GM12865 (cell line): ENCODE data around the gene C20orf144.
A peak's percentile ranks its signal among the peaks of the same experiment; 100 is the strongest.

Experiments used
- DNase-seq: peaks from one replicate; pipeline ENCODE4 v3.0.0; 2010; ENCODE audit warnings: low read depth
- H3K4me3 ChIP-seq: 2 replicates; pipeline ENCODE4 v1.5.1; 2011; ENCODE audit warnings: mild to moderate bottlenecking, low read depth, low read length, control low read depth
- TF ChIP-seq, protein P1 (sequence below): IDR thresholded peaks from 2 replicates; pipeline ENCODE4 v1.5.1; 2011; ENCODE audit warnings: low read length, control low read depth, low read depth, inconsistent platforms; ENCODE audit not compliant: insufficient read depth; ENCODE audit errors: missing control alignments

Gene C20orf144

DNA sequence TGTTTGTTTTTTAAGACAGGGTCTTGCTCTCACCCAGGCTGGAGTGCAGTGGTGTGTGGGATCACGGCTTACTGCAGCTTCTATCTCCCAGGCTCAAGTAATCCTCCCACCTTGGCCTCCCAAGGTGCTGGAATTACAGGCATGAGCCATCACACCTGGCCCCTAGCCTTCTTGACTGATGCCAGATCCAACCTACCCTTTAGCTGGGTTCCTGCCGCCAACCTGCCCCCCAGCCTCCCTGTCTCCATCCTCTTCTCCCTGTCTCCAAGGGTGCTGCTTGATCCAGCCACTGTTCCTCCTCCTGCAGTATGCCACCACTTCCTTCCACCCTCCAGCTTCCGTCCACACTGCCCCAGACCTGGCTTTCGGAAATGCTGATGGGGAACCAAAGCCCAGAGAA lies 3.2 kb upstream of the C20orf144 start:
- no peak overlapping the region for H3K4me3 ChIP-seq
- TF ChIP-seq, protein P1, sequence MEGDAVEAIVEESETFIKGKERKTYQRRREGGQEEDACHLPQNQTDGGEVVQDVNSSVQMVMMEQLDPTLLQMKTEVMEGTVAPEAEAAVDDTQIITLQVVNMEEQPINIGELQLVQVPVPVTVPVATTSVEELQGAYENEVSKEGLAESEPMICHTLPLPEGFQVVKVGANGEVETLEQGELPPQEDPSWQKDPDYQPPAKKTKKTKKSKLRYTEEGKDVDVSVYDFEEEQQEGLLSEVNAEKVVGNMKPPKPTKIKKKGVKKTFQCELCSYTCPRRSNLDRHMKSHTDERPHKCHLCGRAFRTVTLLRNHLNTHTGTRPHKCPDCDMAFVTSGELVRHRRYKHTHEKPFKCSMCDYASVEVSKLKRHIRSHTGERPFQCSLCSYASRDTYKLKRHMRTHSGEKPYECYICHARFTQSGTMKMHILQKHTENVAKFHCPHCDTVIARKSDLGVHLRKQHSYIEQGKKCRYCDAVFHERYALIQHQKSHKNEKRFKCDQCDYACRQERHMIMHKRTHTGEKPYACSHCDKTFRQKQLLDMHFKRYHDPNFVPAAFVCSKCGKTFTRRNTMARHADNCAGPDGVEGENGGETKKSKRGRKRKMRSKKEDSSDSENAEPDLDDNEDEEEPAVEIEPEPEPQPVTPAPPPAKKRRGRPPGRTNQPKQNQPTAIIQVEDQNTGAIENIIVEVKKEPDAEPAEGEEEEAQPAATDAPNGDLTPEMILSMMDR = no peak
- DNase-seq = no peak

DNA sequence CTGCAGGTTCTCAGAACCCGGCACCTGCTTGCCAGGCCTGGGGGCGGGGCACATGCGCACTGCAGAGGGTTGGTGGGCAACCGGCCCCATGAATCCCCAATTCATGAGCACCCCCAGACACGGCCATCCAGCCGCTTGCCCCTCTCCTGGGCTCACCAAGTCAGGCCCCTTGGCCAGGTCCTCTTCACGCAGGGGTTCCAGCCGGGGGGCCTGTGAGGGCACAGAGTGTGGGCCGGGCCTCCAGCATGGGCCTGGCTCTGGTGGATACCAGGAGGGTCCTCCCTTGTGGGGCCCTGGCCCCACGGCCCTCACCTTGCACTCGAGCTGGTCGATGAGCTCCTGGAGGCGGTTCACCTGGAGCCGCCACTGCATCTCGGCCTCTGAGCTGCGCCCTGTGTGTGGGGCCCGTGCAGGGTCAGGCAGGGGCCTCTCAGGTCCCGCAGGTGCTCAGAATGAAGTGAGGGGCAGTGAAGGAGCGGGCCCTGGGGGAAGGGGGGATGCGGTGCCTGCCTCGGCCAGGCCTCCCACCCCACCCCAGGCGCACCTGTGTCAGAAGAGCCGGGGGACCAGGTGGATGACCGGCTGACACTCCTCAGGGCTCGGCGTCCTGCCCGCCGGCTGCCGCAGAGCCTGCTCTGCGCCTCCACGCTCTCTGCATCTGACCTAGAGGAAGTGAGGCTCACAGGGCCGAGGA lies 2.6 kb upstream of the C20orf144 start:
- no peak overlapping the region for H3K4me3 ChIP-seq
- DNase-seq = no peak
- TF ChIP-seq, protein P1 = no peak

DNA sequence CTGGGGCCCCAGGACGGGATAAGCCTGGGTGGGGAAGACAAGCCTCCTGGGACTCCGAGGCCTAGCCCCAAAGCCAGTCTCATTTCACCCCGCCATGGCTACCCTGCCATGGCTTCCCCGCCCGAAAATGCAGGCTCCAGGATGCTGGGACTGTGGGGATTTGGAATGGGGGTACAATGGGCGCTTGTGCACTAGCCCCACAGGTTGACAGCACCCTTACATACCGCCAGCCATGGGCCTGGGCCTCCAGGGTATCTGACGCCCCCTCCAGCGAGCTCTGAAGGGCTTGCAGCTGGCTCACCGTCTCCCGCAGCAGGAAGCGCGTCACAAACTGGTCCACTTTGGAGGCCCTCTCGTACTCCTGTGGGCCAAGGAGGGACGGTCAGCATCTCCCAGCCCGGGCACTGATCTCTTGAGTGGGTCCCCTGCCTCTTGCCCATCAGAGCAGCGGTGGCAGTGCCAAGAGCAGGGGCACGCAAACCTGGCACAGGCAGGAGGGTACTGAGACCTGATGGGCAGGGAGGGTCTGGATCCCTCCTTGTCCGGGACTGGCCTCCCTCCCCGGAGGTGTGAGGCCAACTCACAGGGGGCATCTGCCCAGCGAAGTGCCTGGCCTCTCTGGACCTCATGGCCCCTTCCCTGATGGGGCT lies 2.0 kb upstream of the C20orf144 start:
- TF ChIP-seq, protein P1 = no peak
- no peak for DNase-seq
- H3K4me3 ChIP-seq = no peak overlapping the region

DNA sequence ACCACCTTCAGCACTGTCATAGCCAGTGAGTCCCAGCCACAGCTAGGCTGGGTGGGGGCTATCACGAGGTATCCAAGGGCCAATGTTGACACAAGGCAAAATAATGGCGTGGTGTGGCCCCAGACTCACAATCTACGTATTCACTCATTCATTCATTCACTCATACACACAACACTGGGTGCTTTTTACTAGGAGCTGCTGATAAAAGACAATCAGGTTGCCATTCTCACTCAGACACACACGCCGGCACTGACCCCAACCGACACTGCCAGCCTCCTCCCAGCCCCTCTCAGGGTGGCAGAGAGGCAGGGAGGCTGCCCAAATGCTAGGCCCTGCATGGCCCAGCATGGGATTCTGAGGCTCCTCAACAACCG lies 1.5 kb upstream of the C20orf144 start:
- no peak for DNase-seq
- H3K4me3 ChIP-seq = no peak overlapping the region
- TF ChIP-seq, protein P1 = no peak

DNA sequence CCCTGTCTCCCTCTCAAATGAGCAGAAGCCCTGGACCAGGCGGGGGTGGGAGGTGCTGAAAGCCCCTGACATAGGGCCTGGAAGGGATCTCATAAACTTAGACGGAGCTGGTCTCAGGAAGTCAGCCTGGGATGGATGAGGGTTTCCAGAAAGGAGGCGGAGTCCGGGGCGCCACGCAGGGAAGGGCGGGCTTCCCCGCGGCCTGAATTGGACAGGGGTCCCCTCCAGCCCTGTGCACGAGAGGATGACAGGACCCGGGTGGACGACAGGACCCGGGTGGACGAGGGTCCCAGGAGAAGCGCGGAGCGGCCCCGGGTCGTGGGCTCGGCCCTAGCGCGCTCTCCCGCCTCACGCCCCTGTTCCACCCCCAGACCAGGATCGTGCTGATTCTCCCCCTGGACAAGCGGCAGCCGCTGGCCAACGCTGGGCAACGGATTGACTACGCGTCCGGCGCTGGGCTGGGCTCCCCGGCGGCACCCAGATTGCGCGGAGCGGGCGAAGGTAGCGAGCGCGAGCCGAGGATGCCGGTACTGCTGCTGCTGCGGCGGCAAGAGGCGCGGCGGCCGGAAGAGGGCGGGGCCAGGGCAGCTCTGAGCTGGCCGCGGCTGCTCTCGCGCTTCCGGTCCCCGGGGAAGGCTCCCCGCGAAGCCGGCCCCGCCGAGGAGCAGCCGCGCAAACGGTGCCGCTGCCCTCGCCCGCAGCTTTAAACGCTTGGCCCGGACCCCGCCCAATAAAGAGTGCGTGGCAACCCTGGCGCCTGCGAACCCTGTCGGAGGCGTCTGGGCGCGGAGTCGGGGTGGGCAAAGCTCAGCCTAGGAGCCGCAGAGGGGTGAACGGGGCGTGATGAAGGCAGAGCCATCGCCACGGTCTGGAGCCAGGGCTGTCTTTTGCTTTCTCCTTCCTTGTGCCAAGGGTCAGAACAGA lies 1.3 kb downstream of the C20orf144 start:
- peak overlapping the region; percentile 78 for H3K4me3 ChIP-seq
- DNase-seq = peak; percentile 92
- TF ChIP-seq, protein P1 = no peak

DNA sequence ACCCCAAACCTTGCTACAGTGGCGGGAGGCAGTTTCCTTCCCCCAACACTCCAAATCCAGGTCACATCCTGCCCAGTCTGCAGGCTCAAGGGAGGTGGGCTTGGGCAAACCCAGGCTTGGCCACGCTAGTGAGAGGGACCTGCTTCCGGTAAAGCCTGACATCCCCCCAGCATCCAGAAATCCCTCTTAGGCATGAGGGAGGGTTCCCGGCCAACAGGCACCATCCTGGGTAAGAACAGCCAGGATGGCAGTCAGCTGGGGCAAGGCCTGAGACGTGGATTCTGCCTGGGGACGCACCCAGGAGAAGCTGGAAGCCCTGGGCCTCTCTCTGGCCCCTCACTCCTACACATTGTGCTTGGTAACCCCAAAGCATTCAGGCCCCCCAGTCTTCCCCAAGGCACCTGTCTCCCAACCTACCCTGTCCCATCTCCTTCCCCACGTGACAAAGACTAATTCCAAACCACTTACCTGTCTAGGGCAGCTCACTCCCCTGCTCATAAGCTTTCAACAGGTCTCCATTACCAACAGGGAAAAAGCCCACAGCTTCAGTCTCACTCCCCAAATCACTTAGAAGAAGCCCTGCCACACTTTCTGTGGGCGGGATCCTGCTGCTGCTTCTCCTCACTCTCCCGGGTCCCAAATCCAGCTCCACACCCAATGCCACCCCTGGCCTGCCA lies 2.1 kb downstream of the C20orf144 start:
- TF ChIP-seq, protein P1 = no peak
- H3K4me3 ChIP-seq = peak overlapping the region; percentile 78
- peak; percentile 42 for DNase-seq
